Measurements from ENCODE around the gene VWA2. TPM values are rescaled to one million over a fixed set of nuclear protein-coding genes. Genes with fewer than 3 reads are reported as not detected.
A peak's percentile ranks its signal among the peaks of the same experiment; 100 is the strongest.

VWA2 gene
- total and polyA plus RNA-seq, 10 of the 15 experiments (the other 5 are each of a cell fraction or from before 2014, with no cell fraction given): 0.03 TPM; not detected in 9

DNA sequence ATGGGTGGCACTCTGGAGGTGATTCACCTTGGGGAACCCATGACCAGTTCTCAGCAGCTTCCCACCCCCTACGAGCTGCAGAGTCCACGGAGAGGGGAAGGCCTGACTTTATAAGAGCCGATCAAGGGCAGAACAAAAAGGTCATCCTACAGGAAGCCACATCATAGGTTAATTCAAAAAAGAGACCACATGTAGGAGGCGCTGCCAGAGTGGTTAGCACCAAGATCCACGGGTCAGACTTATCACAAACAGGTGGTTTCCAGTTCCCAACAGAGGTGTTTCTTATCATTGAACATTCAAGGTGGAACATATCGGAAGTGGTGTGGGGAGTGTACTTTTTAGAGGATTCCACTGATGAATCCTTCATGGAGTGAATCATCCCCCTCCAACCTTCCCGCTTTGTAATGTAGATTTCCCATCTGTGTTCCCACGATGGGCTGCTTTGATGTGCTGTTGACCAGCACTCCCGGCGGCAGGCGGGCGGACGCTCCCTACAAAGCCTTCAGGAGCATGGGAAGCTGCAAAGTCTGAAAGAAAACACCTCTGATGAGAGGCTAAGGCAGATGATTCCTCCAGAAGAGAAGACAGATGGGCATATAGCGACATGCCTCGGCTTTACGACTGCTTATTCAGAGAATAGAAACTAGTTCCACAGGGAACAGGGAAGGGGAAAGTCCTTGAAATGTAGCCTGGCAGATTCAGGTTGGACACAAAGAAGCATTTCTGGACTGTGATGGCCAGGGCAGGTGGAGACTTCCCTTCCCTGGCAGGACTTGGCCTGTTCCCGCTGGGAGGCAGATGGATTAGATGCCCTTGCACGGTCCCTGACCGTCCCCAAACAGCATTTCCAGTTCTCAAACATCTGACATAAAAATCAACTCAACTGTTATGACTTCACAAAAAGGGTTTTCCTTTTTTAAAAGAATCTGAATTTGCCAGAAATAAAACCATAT lies 98.7 kb downstream of the VWA2 start (continued):
- TF ChIP-seq SP1 (IDR thresholded peaks at IDR 0.05; ENCODE audit: low read depth, low read length) (no peak), CHD1 (IDR thresholded peaks at IDR 0.05; ENCODE audit: low read depth, low read length) (no peak), HDGF (IDR thresholded peaks at IDR 0.05) (no peak), NR2C1 (IDR thresholded peaks at IDR 0.05) (no peak), JUND (IDR thresholded peaks at IDR 0.05; ENCODE audit: low read depth, low read length) (no peak), ZNF592 (IDR thresholded peaks at IDR 0.05) (no peak), IKZF2 (IDR thresholded peaks at IDR 0.05) (0 out of 4 replicates have a peak, but pooled peaks of 1 of the 2 experiments have one; percentile 24), TARDBP (IDR thresholded peaks at IDR 0.05; ENCODE audit: borderline replicate concordance) (no peak), RB1 (IDR thresholded peaks at IDR 0.05; ENCODE audit: borderline replicate concordance) (no peak), RAD21 (IDR thresholded peaks at IDR 0.05; ENCODE audit: insufficient read depth, low read depth, low read length) (no peak), MXI1 (IDR thresholded peaks at IDR 0.05; ENCODE audit: low read depth, low read length) (no peak), MTA2 (IDR thresholded peaks at IDR 0.05; ENCODE audit: low read depth) (0 out of 2 replicates have a peak, but pooled peaks have one; percentile 24), BCLAF1 (IDR thresholded peaks at IDR 0.05) (no peak), SMC3 (IDR thresholded peaks at IDR 0.05; ENCODE audit: borderline replicate concordance, low read length) (no peak), ASH2L (IDR thresholded peaks at IDR 0.05; ENCODE audit: borderline replicate concordance, low read depth) (no peak), IKZF1 (conservative IDR thresholded peaks at IDR 0.05) (peak; percentile 76), GATAD2B (conservative IDR thresholded peaks at IDR 0.05; ENCODE audit: low read depth) (no peak)
- TF ChIP-seq, protein P1, sequence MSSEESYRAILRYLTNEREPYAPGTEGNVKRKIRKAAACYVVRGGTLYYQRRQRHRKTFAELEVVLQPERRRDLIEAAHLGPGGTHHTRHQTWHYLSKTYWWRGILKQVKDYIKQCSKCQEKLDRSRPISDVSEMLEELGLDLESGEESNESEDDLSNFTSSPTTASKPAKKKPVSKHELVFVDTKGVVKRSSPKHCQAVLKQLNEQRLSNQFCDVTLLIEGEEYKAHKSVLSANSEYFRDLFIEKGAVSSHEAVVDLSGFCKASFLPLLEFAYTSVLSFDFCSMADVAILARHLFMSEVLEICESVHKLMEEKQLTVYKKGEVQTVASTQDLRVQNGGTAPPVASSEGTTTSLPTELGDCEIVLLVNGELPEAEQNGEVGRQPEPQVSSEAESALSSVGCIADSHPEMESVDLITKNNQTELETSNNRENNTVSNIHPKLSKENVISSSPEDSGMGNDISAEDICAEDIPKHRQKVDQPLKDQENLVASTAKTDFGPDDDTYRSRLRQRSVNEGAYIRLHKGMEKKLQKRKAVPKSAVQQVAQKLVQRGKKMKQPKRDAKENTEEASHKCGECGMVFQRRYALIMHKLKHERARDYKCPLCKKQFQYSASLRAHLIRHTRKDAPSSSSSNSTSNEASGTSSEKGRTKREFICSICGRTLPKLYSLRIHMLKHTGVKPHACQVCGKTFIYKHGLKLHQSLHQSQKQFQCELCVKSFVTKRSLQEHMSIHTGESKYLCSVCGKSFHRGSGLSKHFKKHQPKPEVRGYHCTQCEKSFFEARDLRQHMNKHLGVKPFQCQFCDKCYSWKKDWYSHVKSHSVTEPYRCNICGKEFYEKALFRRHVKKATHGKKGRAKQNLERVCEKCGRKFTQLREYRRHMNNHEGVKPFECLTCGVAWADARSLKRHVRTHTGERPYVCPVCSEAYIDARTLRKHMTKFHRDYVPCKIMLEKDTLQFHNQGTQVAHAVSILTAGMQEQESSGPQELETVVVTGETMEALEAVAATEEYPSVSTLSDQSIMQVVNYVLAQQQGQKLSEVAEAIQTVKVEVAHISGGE (CRISPR knock-in tag; IDR thresholded peaks at IDR 0.05): no peak
